Central memory CD4-positive, alpha-beta T cell (primary cell): Measurements from ENCODE around the gene ROR1.

ENCODE experiments used
- DNase-seq: peaks from one replicate; pipeline ENCODE4 v3.0.0; 2022

ROR1 gene

GRCh38 chr1:63914706-63915105 lies 140.9 kb downstream of the ROR1 start:
- no peak for DNase-seq

GRCh38 chr1:63915121-63915520 lies 141.3 kb downstream of the ROR1 start:
- no peak for DNase-seq

- DNase-seq = no peak
Measured at GRCh38 chr1:63916485-63917360, 142.9 kb downstream of the ROR1 start.

- DNase-seq = no peak
Measured at GRCh38 chr1:63917571-63918417, 144.0 kb downstream of the ROR1 start.

- no peak for DNase-seq
Measured at GRCh38 chr1:63918418-63918945, 144.7 kb downstream of the ROR1 start.

GRCh38 chr1:63920154-63921117 lies 146.6 kb downstream of the ROR1 start:
- DNase-seq = no peak

GRCh38 chr1:63921359-63921758 lies 147.5 kb downstream of the ROR1 start:
- DNase-seq = no peak

GRCh38 chr1:63921802-63922201 lies 148.0 kb downstream of the ROR1 start:
- no peak for DNase-seq

GRCh38 chr1:63922848-63923247 lies 149.0 kb downstream of the ROR1 start:
- DNase-seq = no peak

GRCh38 chr1:63923302-63923701 lies 149.5 kb downstream of the ROR1 start:
- no peak for DNase-seq

- DNase-seq = no peak
Measured at GRCh38 chr1:63924600-63924999, 150.8 kb downstream of the ROR1 start.

GRCh38 chr1:63928186-63929105 lies 154.6 kb downstream of the ROR1 start:
- DNase-seq = no peak

- no peak for DNase-seq
Measured at GRCh38 chr1:63929106-63929478, 155.3 kb downstream of the ROR1 start.

GRCh38 chr1:63931468-63931867 lies 157.7 kb downstream of the ROR1 start:
- no peak for DNase-seq

GRCh38 chr1:63934697-63935096 lies 160.9 kb downstream of the ROR1 start:
- DNase-seq = no peak

- no peak for DNase-seq
Measured at GRCh38 chr1:63935143-63935542, 161.3 kb downstream of the ROR1 start.

GRCh38 chr1:63935553-63935952 lies 161.7 kb downstream of the ROR1 start:
- DNase-seq = no peak

GRCh38 chr1:63936276-63936675 lies 162.5 kb downstream of the ROR1 start:
- no peak for DNase-seq

- no peak for DNase-seq
Measured at GRCh38 chr1:63936801-63937200, 163.0 kb downstream of the ROR1 start.

GRCh38 chr1:63937461-63938022 lies 163.7 kb downstream of the ROR1 start:
- DNase-seq = no peak

GRCh38 chr1:63940440-63940839 lies 166.6 kb downstream of the ROR1 start:
- no peak for DNase-seq
